ENCODE results near the gene ZBTB9.
"Not testable (repeated sequence)": the region's sequence is repeated elsewhere in the genome, so short reads cannot be mapped to it uniquely, and the experiment has no call there.

ZBTB9 gene

GRCh38 chr6:33458676-33459075 lies 4.3 kb downstream of the ZBTB9 start:
- no peak for DNase-seq (ENCODE audit: low read depth in 1 of 2, low spot score in 1 of 2)

- no peak for DNase-seq (ENCODE audit: low read depth in 1 of 2, low spot score in 1 of 2)
Measured at GRCh38 chr6:33459226-33459625, 4.8 kb downstream of the ZBTB9 start.

DNA sequence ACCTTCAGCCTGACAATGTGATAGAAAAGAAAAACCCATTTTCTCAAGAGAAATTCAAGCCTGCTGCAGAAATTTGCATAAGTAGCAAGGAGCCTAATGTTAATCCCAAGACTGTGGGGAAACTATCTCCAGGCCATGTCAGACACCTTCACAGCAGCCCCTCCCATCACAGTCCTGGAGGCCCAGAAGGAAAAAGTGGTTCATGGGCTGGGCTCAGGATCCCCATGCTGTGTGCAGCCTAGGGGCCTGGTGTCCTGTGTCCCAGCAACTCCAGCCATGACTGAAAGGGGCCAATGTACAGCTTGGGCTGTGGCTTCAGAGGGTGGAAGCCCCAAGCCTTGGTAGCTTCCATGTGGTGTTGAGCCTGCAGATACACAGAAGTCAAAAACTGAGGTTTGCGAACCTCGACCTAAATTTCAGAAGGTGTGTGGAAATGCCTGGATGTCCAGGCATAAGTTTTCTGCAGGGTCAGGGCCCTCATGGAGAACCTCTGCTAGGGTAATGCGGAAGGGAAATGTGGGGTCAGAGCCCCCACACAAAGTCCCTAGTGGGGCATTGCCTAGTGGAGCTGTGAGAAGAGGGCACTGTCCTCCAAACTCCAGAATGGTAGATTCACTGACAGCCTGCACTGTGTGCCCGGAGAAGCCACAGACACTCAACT lies 11.8 kb downstream of the ZBTB9 start:
- DNase-seq (ENCODE audit: low read depth in 1 of 2, low spot score in 1 of 2): no peak

- no peak for DNase-seq (ENCODE audit: low read depth in 1 of 2, low spot score in 1 of 2)
Measured at GRCh38 chr6:33467091-33467490, 12.7 kb downstream of the ZBTB9 start.

GRCh38 chr6:33469661-33470060 lies 15.3 kb downstream of the ZBTB9 start:
- no peak for DNase-seq (ENCODE audit: low read depth in 1 of 2, low spot score in 1 of 2)

DNA sequence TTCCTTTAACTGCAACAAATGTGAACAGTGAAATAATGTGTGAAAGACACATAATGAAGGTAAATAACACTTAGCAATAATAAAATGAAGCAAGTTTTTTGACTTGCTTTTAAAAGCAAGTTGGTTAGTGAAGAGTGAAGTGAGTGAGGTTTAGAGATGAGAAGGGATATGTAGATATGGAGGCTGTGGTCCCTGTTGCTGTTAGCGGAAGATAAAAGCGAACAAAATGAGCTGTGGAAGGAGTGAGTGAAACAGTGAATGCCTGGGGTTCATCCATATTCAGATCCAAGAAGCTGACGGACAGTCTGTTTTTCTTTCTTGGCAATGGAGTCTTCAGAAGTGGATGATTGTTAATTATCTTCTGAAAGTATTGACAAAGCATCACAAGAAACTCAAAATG lies 23.5 kb downstream of the ZBTB9 start:
- DNase-seq (ENCODE audit: low read depth in 1 of 2, low spot score in 1 of 2): no peak

DNA sequence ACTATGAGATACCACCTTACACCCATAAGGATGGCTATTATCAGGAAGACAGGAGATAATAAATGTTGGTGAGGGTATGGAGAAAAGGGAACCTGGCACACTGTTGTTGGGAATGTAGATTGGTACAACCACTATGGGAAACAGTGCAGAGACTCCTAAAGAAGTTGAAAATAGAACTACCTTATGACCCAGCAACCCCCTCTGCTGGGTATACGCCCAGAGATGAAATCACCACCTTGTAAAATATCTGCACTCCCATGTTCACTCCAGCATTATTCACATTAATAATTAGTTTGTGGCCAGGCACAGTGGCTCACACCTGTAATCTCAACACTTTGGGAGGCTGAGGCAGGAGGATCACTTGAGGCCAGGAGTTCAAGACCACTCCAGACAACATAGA lies 26.8 kb downstream of the ZBTB9 start:
- no peak for DNase-seq (ENCODE audit: low read depth in 1 of 2, low spot score in 1 of 2)

DNA sequence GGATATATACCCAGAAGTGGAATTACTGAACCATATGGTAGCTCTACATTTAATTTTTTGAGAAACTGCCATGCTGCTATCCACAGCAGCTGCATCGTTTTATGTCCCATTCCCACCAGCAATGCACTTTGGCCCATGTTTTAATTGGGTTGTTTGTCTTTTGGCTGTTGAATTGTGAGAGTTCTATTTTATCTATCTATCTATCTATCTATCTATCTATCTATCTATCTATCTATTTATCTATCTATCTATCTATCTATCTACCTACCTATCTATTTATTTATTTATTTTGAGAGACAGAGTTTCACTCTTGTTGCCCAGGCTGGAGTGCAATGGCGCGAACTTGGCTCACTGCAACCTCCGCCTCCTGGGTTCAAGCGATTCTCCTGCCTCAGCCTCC lies 28.2 kb downstream of the ZBTB9 start:
- DNase-seq (ENCODE audit: low read depth in 1 of 2, low spot score in 1 of 2): not testable (repeated sequence)

DNA sequence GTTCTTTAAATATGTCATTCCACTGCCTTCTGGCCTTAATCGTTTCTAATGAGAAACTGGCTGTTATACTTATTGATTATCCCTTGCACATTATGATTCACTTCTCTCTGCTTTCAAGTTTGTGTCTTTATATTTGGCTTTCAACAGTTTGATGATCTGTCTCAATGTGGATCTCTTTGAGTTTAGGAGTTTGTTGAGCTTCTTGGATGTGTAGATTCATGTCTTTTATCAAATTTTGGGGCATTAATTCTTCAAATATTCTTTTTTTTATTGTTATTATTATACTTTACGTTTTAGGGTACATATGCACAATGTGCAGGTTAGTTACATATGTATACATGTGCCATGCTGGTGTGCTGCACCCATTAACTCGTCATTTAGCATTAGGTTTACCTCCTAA lies 29.3 kb downstream of the ZBTB9 start:
- no peak for DNase-seq (ENCODE audit: low read depth in 1 of 2, low spot score in 1 of 2)

GRCh38 chr6:33484673-33485262 lies 30.4 kb downstream of the ZBTB9 start:
- not testable (repeated sequence) for DNase-seq (ENCODE audit: low read depth in 1 of 2, low spot score in 1 of 2)

DNA sequence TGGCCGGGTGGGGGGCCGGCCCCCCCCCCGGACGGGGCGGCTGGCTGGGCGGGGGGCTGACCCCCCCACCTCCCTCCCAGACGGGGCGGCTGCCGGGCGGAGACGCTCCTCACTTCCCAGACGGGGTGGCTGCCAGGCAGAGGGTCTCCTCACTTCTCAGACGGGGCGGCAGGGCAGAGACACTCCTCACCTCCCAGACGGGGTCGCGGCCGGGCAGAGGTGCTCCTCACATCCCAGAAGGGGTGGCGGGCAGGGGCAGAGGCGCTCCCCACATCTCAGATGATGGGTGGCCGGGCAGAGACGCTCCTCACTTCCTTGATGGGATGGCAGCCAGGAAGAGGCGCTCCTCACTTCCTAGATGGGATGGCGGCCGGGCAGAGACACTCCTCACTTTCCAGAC lies 31.3 kb downstream of the ZBTB9 start:
- DNase-seq (ENCODE audit: low read depth in 1 of 2, low spot score in 1 of 2): not testable (repeated sequence)

DNA sequence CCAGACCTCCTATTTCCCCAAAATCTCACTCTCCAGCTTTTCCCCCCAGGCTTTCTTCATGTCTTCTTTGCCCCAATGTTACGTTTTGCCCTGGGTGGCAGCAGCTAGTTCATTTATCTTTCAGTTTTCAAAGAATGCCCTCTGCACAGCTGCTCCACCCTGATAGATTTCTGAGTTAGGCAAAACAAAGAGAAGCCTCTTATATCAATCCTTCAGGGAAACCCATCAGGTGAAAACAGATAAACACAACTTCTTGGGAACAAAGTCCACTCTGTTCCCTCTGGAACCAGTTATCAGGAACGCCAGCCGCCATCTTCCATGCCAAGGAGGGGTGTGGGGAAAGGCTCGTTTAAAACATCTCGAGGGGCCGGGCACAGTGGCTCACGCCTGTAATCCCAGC lies 34.0 kb downstream of the ZBTB9 start:
- DNase-seq (ENCODE audit: low read depth in 1 of 2, low spot score in 1 of 2): no peak

GRCh38 chr6:33490198-33490597 lies 35.8 kb downstream of the ZBTB9 start:
- no peak for DNase-seq (ENCODE audit: low read depth in 1 of 2, low spot score in 1 of 2)

DNA sequence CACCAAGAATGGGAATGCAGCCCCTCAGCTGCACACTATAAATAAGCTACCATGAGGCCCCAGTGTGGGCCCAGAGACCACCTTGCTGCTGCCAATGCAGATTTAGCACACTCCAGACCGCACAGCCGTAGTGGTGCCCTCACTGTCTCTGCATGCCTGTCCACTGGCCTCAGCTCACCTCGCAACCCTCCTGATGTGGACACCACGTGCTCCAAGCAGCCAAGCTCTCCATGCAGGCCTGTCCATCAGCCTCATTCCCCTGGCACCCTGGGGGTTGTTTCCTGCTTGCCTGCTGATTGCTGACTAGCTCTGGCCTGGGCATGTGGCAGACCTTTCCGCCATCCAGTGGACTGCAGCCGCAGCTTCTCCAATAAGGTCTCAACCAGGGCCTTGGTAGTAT lies 36.2 kb downstream of the ZBTB9 start:
- no peak for DNase-seq (ENCODE audit: low read depth in 1 of 2, low spot score in 1 of 2)

GRCh38 chr6:33492093-33492492 lies 37.7 kb downstream of the ZBTB9 start:
- DNase-seq (ENCODE audit: low read depth in 1 of 2, low spot score in 1 of 2): no peak

- no peak for DNase-seq (ENCODE audit: low read depth in 1 of 2, low spot score in 1 of 2)
Measured at GRCh38 chr6:33497157-33497556, 42.8 kb downstream of the ZBTB9 start.

GRCh38 chr6:33502486-33502885 lies 48.1 kb downstream of the ZBTB9 start:
- DNase-seq (ENCODE audit: low read depth in 1 of 2, low spot score in 1 of 2): no peak

DNA sequence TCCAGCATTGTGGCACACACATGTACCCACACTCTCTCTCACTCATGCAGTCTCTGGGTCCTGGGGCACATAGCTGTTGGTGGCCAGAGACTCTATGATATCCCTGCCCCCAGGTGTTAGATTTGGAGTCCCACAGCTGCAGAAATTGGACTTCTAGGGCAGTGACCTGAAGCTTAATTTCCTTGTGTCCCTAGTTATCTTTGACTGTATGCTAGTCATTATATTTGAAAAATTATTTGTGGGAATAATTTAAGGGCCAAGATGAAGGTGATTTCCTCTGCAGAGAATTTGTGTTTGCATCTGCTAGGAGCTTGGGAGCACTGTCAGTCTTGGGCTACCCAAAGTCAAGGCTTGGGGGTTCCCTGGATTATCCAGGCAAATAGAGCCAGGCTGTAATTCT lies 50.1 kb downstream of the ZBTB9 start:
- DNase-seq (ENCODE audit: low read depth in 1 of 2, low spot score in 1 of 2): no peak

GRCh38 chr6:33505548-33506370 lies 51.4 kb downstream of the ZBTB9 start:
- no peak for DNase-seq (ENCODE audit: low read depth in 1 of 2, low spot score in 1 of 2)
